GM18511 (cell line): Measurements from ENCODE around the gene HBQ1.
"Not testable (repeated sequence)": the region's sequence is repeated elsewhere in the genome, so short reads cannot be mapped to it uniquely, and the experiment has no call there.

ENCODE experiments used
- ATAC-seq: cut with Tn5 transposase; IDR thresholded peaks from one replicate; pipeline ENCODE4 v1.9.1; 2021; ENCODE audit warnings: mild to moderate bottlenecking, moderate library complexity; ENCODE audit not compliant: unreplicated experiment

HBQ1 gene

DNA sequence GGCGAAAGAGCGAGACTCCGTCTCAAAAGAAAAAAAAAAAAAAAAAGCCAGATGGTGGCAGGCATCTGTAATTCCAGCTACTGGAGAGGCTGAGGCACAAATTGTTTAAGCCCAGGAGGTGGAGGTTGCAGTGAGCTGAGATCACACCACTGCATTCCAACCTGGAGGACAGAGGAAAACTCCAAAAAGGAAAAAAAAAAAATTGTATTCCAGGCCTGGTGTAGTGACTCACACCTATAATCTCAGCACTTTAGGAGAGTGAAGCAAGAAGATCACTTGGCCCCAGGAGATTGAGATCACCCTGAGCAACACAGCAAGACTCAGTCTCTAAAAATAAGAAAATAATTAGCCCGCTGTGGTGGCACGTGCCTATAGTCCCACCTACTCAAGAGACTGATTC is 20.1 kb downstream of the HBQ1 start:
- ATAC-seq, result no peak

DNA sequence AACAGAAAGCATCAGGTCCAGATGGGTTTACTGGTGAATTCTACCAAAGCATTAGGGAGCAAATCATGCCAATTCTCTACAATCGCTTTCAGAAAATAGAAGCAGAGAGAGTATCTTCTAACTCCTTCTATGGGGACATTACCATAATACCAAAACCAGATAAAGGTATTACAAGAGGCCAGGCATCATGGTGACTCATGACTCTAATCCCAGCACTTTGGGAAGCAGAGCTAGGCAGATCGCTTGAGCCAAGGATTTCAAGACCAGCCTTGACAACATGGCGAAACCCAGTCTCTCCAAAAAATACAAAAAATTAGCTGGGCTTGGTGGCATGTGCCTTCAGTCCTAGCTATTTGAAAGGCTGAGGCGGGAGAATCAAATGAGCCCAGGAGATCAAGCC is 23.0 kb downstream of the HBQ1 start:
- ATAC-seq, result no peak

DNA sequence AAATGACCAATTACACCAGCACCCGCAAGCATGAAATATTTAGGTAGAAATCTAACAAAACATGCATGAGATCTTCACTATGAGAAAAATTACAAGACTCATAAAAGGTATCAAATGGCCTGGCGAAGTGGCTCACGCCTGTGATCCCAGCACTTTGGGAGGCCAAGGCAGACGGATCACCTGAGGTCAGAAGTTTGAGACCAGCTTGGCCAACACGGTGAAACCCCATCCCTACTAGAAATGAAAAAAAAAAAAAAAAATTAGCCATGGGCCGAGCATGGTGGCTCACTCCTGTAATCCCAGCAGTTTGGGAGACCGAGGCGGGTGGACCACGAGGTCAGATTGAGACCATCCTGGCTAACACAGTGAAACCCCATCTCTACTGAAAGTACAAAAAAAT is 23.8 kb downstream of the HBQ1 start:
- ATAC-seq, result not testable (repeated sequence)

DNA sequence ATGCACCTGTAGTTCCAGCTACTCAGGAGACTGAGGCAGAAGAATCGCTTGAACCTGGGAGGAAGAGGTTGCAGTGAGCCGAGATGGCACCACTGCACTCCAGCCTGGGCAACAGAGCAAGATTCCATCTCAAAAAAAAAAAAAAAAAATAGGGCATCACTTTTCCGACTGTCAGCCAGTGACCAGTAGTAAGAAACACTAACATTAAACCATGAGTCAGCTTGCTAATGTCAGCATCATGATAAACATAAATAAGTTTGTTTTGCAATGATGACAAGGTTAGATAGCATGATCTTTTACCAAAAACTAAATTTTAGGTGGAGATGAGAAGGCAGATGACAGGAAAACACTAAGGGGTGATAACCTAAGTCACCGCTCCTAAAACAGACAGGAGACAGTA is 29.1 kb downstream of the HBQ1 start:
- ATAC-seq, result not testable (repeated sequence)

DNA sequence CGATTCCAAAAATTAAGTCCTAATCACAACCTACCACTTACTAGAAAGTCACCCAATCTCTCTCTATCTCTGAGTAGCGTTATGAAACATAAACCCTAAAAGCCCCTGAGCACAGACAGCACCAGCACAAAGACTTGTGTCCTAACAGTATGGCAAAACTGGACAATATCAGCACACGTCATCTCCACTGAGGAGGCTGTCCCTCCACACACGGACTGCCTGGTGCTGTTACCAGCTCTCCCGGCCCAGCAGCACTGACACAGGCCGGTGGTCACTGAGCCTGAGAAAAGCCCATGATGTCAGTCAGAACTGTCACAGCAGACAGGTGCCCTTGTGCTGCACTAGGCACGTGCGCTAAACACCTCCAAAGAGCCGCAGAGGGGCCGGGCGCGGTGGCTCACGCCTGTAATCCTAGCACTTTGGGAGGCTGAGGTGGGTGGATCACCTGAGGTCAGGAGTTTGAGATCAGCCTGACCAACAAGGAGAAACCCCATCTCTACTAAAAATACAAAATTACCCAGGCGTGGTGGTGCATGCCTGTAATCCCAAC is 31.4 kb downstream of the HBQ1 start:
- not testable (repeated sequence) for ATAC-seq

DNA sequence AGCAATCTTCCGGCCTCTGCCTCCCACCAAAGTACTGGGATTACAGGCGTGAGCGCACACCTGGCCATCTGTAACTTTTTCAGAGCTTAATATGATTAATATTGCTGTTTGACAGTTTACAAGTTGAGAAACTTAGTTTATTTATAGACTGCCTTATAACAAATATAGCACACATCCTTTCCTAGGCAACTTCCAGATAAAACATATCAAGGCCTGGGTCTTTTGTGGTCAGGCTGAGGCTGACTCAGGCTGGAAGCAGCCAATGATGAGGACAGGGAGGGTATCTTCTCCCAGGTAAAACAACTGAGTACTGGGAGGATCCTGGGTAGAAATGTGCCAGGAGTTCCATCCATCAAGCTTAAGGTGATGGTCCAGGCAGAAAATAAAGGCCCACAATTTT is 32.7 kb downstream of the HBQ1 start:
- no peak for ATAC-seq

DNA sequence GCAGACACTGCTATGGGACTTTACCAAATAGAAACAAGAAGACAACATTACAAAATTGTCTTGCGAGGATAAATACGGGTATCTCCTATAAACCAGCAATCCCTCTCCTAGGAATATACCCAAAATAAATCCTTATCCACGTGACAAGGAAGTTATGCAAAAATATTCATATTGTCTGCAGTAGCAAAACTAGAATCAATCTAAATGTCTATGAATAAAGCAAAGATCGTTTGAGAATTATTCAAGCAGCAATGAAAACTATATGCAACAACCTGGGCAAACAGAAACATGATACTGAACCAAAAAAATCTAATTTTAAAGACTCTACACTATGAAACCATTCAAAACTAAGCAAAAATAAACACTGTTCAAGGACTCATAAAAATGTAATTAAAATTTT is 39.8 kb downstream of the HBQ1 start:
- ATAC-seq, result no peak

DNA sequence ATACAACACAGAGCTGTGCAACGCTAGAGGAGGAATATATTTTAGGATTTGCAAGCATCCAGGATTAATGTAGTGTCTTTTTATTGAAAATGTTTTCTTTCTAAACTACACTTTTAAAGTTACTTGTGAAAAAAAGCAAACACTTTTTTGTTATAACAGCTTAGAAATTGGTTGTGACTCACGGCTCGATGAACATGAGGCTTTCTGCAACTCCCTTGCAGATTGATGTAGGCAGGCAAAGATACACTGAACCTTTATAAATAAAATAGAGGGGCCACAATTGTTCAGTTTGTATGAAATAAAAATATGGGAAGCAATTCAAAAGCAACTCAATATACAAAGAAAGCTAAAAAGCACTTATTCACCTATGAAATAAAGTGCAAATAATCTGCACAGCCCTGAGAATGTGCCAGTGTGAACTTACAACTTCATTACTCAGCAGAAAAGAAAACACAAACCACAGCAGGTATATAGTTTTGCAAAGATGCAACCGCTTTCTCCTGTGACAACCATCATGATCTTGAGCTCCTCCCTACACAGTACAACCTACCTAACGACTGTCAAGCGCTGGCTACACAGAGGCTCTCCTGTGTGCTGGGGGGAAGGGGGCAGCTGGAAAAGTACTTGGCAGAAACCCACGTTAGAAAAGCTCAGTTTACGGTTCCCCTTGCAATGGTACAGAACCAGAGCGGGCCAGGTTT is 48.0 kb downstream of the HBQ1 start:
- ATAC-seq, result peak; percentile 7

DNA sequence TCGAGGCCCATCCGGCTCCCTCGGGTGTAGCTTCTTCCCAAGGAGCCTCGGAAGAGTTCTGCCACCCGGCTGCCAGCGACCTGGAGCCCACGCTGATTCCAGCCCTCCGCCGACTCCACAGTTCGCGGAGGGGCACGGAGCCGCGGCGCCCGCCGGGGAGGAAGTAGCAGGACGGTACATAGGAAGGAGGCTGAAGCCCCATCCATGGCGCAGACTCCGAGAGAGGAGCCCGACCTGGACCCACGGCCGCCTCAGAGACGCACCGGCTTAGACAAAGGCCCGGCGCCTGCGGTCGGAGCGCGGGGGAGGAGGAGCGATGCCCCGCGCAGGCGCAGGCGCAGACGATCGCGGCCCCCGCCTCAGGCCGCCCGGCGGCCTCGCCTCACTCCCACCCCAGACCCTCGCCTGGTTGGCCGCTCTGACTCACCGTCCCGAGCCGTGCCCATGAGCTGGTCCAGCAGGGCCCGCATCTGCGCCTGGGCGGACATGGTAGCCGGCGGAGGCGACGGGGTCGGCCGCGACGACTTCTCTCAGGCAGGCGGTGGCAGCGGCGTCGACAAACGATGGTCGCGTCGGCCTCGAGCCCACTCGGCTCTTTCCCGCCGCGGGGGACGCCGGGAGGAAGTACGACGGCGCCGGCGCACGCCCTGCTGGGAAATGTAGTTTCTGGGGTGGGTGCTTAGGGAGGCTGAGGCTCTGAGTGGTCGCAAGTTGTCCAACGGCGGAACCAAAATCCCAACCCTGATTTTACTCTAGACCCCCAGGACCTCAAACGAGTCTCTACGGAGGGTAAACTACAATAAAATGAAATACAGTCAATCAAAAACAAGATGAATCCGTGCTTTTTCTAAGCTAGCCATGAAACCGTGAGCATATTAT is 48.8 kb downstream of the HBQ1 start, which contains the start of gene LUC7L:
LUC7L (minus strand) TSS at position 598 of the 879 bp plus-strand sequence; CDS start at position 488, 110 bp downstream.
- ATAC-seq, result peak; percentile 93

DNA sequence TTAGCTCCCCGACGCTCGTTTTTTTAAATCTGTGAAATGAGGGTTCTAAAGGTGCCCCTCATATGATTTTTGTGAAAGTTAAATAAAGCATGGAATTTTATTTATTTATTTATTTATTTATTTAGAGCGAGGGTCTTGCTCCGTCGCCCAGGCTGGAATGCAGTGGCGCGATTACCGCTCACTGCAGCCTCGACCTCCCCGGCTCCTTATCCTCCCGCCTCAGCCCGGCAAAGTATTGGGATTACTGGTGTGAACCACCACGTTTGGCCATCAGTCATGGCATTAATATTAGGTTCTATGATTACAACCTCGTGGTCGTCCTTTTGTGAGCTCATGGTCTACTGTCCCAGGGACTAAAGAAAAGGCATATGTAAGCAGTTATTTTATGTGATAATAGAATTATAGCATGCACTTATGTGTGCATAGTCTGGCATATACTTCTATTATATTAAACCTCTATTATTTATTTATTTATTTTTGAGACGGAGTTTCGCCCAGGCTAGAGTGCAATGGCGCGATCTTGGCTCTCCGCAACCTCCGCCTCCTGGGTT is 49.5 kb downstream of the HBQ1 start:
- no peak for ATAC-seq

DNA sequence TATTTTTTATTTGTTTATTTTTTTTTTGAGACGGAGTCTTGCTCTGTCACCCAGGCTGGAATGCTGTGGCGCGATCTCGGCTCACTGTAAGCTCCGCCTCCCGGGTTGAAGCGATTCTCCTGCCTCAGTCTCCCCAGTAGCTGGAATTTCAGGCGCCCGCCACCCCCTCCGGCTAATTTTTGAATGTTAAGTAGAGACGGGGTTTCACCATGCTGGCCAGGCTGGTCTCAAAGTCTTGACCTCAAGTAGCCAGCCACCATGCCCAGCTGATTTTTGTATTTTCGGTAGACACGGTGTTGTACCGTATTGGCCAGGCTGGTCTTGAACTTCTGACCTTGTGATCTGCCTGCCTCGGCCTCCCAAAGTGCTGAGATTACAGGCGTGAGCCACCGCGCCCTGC is 50.1 kb downstream of the HBQ1 start:
- not testable (repeated sequence) for ATAC-seq
